Measurements from ENCODE around the gene CDK5RAP3.
"Not testable (repeated sequence)": the region's sequence is repeated elsewhere in the genome, so short reads cannot be mapped to it uniquely, and the experiment has no call there.

CDK5RAP3 gene

GRCh38 chr17:47997586-47997985 lies 26.7 kb downstream of the CDK5RAP3 start:
- no peak for DNase-seq (ENCODE audit: low read depth in 2 of 2)

- no peak for DNase-seq (ENCODE audit: low read depth in 2 of 2)
Observed at GRCh38 chr17:47998044-47998443, 27.1 kb downstream of the CDK5RAP3 start.

- DNase-seq (ENCODE audit: low read depth in 2 of 2) = no peak
Observed at GRCh38 chr17:47999582-47999981, 28.7 kb downstream of the CDK5RAP3 start.

- no peak for DNase-seq (ENCODE audit: low read depth in 2 of 2)
Observed at GRCh38 chr17:48001197-48001596, 30.3 kb downstream of the CDK5RAP3 start.

- not testable (repeated sequence) for DNase-seq (ENCODE audit: low read depth in 2 of 2)
Observed at GRCh38 chr17:48001657-48002056, 30.7 kb downstream of the CDK5RAP3 start.

GRCh38 chr17:48002266-48002915 lies 31.5 kb downstream of the CDK5RAP3 start:
- DNase-seq (ENCODE audit: low read depth in 2 of 2) = no peak

GRCh38 chr17:48002916-48003416 lies 32.1 kb downstream of the CDK5RAP3 start:
- DNase-seq (ENCODE audit: low read depth in 2 of 2) = no peak

GRCh38 chr17:48003417-48004151 lies 32.7 kb downstream of the CDK5RAP3 start:
- no peak for DNase-seq (ENCODE audit: low read depth in 2 of 2)

GRCh38 chr17:48004983-48005382 lies 34.1 kb downstream of the CDK5RAP3 start:
- no peak for DNase-seq (ENCODE audit: low read depth in 2 of 2)

- no peak for DNase-seq (ENCODE audit: low read depth in 2 of 2)
Observed at GRCh38 chr17:48006936-48007709, 36.2 kb downstream of the CDK5RAP3 start.

- DNase-seq (ENCODE audit: low read depth in 2 of 2) = no peak
Observed at GRCh38 chr17:48010193-48010592, 39.3 kb downstream of the CDK5RAP3 start.

GRCh38 chr17:48011405-48012150 lies 40.7 kb downstream of the CDK5RAP3 start:
- no peak for DNase-seq (ENCODE audit: low read depth in 2 of 2)

- no peak for DNase-seq (ENCODE audit: low read depth in 2 of 2)
Observed at GRCh38 chr17:48012151-48012520, 41.2 kb downstream of the CDK5RAP3 start.

GRCh38 chr17:48012654-48013053 lies 41.7 kb downstream of the CDK5RAP3 start:
- DNase-seq (ENCODE audit: low read depth in 2 of 2) = no peak

- no peak for DNase-seq (ENCODE audit: low read depth in 2 of 2)
Observed at GRCh38 chr17:48013876-48014594, 43.1 kb downstream of the CDK5RAP3 start.

GRCh38 chr17:48014595-48015111 lies 43.7 kb downstream of the CDK5RAP3 start:
- no peak for DNase-seq (ENCODE audit: low read depth in 2 of 2)

GRCh38 chr17:48016112-48016511 lies 45.2 kb downstream of the CDK5RAP3 start:
- no peak for DNase-seq (ENCODE audit: low read depth in 2 of 2)

- DNase-seq (ENCODE audit: low read depth in 2 of 2) = not testable (repeated sequence)
Observed at GRCh38 chr17:48017817-48018158, 46.9 kb downstream of the CDK5RAP3 start.

- DNase-seq (ENCODE audit: low read depth in 2 of 2) = no peak
Observed at GRCh38 chr17:48021934-48022333, 51.0 kb downstream of the CDK5RAP3 start.

GRCh38 chr17:48022901-48023300 lies 52.0 kb downstream of the CDK5RAP3 start:
- no peak for DNase-seq (ENCODE audit: low read depth in 2 of 2)

Measured in activated CD8-positive, alpha-beta memory T cell treated with anti-CD3 and anti-CD28 coated beads for 4 hours (primary cell).